GM18873 (cell line): ENCODE results near the gene OR6B1.

ENCODE experiments used
- ATAC-seq: cut with Tn5 transposase; IDR thresholded peaks from one replicate; pipeline ENCODE4 v1.9.1; 2021; ENCODE audit warnings: mild to moderate bottlenecking, moderate library complexity, moderate number of reproducible peaks; ENCODE audit not compliant: unreplicated experiment, low FRiP score

The OR6B1 gene

GRCh38 chr7:144000020-144000419 is at the start of gene OR6B1:
Gene OR6B1 (plus strand): TSS chr7:144000320. CDS start chr7:144003997, 3,677 bp downstream.
- no peak for ATAC-seq

GRCh38 chr7:143953421-143953820 is 46.7 kb upstream of the OR6B1 start:
- no peak for ATAC-seq

- ATAC-seq, result no peak
Measured at GRCh38 chr7:143954135-143954534, 46.0 kb upstream of the OR6B1 start.

GRCh38 chr7:143954544-143954943 is 45.6 kb upstream of the OR6B1 start, which contains the start of gene OR2F1:
Gene OR2F1 (plus strand): TSS chr7:143954844. CDS start chr7:143959971, 5,127 bp downstream.
- ATAC-seq, result no peak

- ATAC-seq, result no peak
Measured at GRCh38 chr7:143958781-143959180, 41.3 kb upstream of the OR6B1 start.

- no peak for ATAC-seq
Measured at GRCh38 chr7:143960813-143961610, 39.1 kb upstream of the OR6B1 start.

- no peak for ATAC-seq
Measured at GRCh38 chr7:143965280-143965679, 34.8 kb upstream of the OR6B1 start.

GRCh38 chr7:143967398-143967797 is 32.7 kb upstream of the OR6B1 start:
- ATAC-seq, result no peak

- ATAC-seq, result no peak
Measured at GRCh38 chr7:143973870-143974416, 26.2 kb upstream of the OR6B1 start.

- ATAC-seq, result no peak
Measured at GRCh38 chr7:143974459-143974858, 25.7 kb upstream of the OR6B1 start.

GRCh38 chr7:143975617-143976016 is 24.5 kb upstream of the OR6B1 start:
- no peak for ATAC-seq

GRCh38 chr7:143978585-143978984 is 21.5 kb upstream of the OR6B1 start:
- ATAC-seq, result no peak

- no peak for ATAC-seq
Measured at GRCh38 chr7:143979359-143979758, 20.8 kb upstream of the OR6B1 start.

- ATAC-seq, result no peak
Measured at GRCh38 chr7:143979998-143980397, 20.1 kb upstream of the OR6B1 start.

- ATAC-seq, result no peak
Measured at GRCh38 chr7:143980746-143981510, 19.2 kb upstream of the OR6B1 start.

GRCh38 chr7:143983960-143984359 is 16.2 kb upstream of the OR6B1 start:
- ATAC-seq, result no peak

GRCh38 chr7:143987513-143987912 is 12.6 kb upstream of the OR6B1 start:
- ATAC-seq, result no peak

- no peak for ATAC-seq
Measured at GRCh38 chr7:143988976-143989745, 11.0 kb upstream of the OR6B1 start.

GRCh38 chr7:143992670-143993069 is 7.5 kb upstream of the OR6B1 start:
- ATAC-seq, result no peak

- no peak for ATAC-seq
Measured at GRCh38 chr7:143993924-143994323, 6.2 kb upstream of the OR6B1 start.

GRCh38 chr7:144001543-144001942 is 1.4 kb downstream of the OR6B1 start:
- ATAC-seq, result no peak
